ENCODE results near the gene COL9A3. TPM values are rescaled to one million over a fixed set of nuclear protein-coding genes. Genes with fewer than 3 reads are reported as not detected.

The COL9A3 gene
- total RNA-seq, 1 donor from 2014 or later, result 576 TPM

GRCh38 chr20:62809530-62810428 is 7.1 kb upstream of the COL9A3 start:
- H3K27ac Mint-ChIP-seq, result no peak overlapping the region
- no peak overlapping the region for H3K4me3 Mint-ChIP-seq
- H3K36me3 Mint-ChIP-seq, result peaks cover 7% of the 10 kb centered on the region
- peaks cover 20% of the 10 kb centered on the region for H3K4me1 Mint-ChIP-seq
- no peaks in the 10 kb centered on the region for H3K9me3 Mint-ChIP-seq
- no peak for DNase-seq (ENCODE audit: low spot score in 2 of 2, unreplicated experiment in 2 of 2)
- TF ChIP-seq, protein P1, sequence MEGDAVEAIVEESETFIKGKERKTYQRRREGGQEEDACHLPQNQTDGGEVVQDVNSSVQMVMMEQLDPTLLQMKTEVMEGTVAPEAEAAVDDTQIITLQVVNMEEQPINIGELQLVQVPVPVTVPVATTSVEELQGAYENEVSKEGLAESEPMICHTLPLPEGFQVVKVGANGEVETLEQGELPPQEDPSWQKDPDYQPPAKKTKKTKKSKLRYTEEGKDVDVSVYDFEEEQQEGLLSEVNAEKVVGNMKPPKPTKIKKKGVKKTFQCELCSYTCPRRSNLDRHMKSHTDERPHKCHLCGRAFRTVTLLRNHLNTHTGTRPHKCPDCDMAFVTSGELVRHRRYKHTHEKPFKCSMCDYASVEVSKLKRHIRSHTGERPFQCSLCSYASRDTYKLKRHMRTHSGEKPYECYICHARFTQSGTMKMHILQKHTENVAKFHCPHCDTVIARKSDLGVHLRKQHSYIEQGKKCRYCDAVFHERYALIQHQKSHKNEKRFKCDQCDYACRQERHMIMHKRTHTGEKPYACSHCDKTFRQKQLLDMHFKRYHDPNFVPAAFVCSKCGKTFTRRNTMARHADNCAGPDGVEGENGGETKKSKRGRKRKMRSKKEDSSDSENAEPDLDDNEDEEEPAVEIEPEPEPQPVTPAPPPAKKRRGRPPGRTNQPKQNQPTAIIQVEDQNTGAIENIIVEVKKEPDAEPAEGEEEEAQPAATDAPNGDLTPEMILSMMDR (IDR thresholded peaks at IDR 0.05; ENCODE audit: unreplicated experiment), result no peak
- no peaks in the 10 kb centered on the region for H3K27me3 Mint-ChIP-seq (ENCODE audit: low read depth)

GRCh38 chr20:62811320-62811719 is 5.5 kb upstream of the COL9A3 start:
- H3K36me3 Mint-ChIP-seq, result peaks cover 7% of the 10 kb centered on the region
- TF ChIP-seq, protein P1 (IDR thresholded peaks at IDR 0.05; ENCODE audit: unreplicated experiment), result no peak
- H3K27me3 Mint-ChIP-seq (ENCODE audit: low read depth), result no peaks in the 10 kb centered on the region
- no peak for DNase-seq (ENCODE audit: low spot score in 2 of 2, unreplicated experiment in 2 of 2)
- H3K4me3 Mint-ChIP-seq, result no peak overlapping the region
- no peak overlapping the region for H3K27ac Mint-ChIP-seq
- H3K9me3 Mint-ChIP-seq, result no peaks in the 10 kb centered on the region
- peaks cover 24% of the 10 kb centered on the region for H3K4me1 Mint-ChIP-seq

DNA sequence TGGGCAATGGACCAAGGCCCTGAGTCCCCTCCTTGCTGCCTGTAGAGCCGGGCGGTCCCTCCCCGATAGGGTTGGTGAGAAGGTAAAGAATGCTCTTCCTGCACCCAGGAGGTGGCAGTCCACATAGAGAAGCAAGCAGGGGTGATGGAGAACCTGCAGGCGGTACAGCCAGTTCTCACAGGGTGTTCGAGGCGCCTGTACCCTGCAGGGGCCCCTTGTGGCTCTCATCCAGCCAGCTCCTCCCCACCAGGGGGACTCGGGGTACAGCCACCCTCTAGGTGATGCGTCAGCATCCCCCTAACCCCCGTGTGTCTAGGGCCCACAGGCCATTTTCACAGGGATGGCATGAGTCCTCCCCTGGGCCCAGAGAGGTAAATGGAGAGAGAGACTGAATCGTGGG is 5.1 kb upstream of the COL9A3 start:
- H3K4me3 Mint-ChIP-seq, result no peak overlapping the region
- H3K4me1 Mint-ChIP-seq, result peaks cover 23% of the 10 kb centered on the region
- DNase-seq (ENCODE audit: low spot score in 2 of 2, unreplicated experiment in 2 of 2), result no peak
- H3K36me3 Mint-ChIP-seq, result peaks cover 7% of the 10 kb centered on the region
- H3K27ac Mint-ChIP-seq, result no peak overlapping the region
- no peaks in the 10 kb centered on the region for H3K9me3 Mint-ChIP-seq
- H3K27me3 Mint-ChIP-seq (ENCODE audit: low read depth), result no peaks in the 10 kb centered on the region
- TF ChIP-seq, protein P1 (IDR thresholded peaks at IDR 0.05; ENCODE audit: unreplicated experiment), result no peak

DNA sequence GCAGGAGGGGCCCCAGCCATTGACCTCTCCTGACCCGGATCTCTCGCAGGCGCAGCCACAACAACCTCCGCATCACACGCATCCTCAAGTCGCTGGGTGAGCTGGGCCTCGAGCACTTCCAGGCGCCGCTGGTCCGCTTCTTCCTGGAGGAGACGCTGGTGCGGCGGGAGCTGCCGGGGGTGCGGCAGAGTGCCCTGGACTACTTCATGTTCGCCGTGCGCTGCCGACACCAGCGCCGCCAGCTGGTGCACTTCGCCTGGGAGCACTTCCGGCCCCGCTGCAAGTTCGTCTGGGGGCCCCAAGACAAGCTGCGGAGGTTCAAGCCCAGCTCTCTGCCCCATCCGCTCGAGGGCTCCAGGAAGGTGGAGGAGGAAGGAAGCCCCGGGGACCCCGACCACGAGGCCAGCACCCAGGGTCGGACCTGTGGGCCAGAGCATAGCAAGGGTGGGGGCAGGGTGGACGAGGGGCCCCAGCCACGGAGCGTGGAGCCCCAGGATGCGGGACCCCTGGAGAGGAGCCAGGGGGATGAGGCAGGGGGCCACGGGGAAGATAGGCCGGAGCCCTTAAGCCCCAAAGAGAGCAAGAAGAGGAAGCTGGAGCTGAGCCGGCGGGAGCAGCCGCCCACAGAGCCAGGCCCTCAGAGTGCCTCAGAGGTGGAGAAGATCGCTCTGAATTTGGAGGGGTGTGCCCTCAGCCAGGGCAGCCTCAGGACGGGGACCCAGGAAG is 4.5 kb upstream of the COL9A3 start:
- TF ChIP-seq, protein P1 (IDR thresholded peaks at IDR 0.05; ENCODE audit: unreplicated experiment), result no peak
- Mint-ChIP-seq H3K36me3 (peaks cover 7% of the 10 kb centered on the region), H3K4me1 (peaks cover 21% of the 10 kb centered on the region), H3K27ac (no peak overlapping the region), H3K4me3 (no peak overlapping the region), H3K27me3 (ENCODE audit: low read depth) (no peaks in the 10 kb centered on the region), H3K9me3 (no peaks in the 10 kb centered on the region)
- no peak for DNase-seq (ENCODE audit: low spot score in 2 of 2, unreplicated experiment in 2 of 2)

DNA sequence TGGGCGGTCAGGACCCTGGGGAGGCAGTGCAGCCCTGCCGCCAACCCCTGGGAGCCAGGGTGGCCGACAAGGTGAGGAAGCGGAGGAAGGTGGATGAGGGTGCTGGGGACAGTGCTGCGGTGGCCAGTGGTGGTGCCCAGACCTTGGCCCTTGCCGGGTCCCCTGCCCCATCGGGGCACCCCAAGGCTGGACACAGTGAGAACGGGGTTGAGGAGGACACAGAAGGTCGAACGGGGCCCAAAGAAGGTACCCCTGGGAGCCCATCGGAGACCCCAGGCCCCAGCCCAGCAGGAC is 4.0 kb upstream of the COL9A3 start:
- Mint-ChIP-seq H3K27me3 (ENCODE audit: low read depth) (no peaks in the 10 kb centered on the region), H3K36me3 (peaks cover 7% of the 10 kb centered on the region), H3K4me1 (peaks cover 22% of the 10 kb centered on the region), H3K9me3 (no peaks in the 10 kb centered on the region), H3K4me3 (no peak overlapping the region), H3K27ac (no peak overlapping the region)
- no peak for DNase-seq (ENCODE audit: low spot score in 2 of 2, unreplicated experiment in 2 of 2)
- TF ChIP-seq, protein P1 (IDR thresholded peaks at IDR 0.05; ENCODE audit: unreplicated experiment), result no peak

Data from mesothelial cell of epicardium (in vitro differentiated cells).